Measurements from ENCODE around the gene PLIN4. TPM values are rescaled to one million over a fixed set of nuclear protein-coding genes. Genes with fewer than 3 reads are reported as not detected.

The PLIN4 gene
- total and polyA plus RNA-seq, 9 of the 15 experiments (the other 6 are each of a cell fraction or from before 2014, with no cell fraction given) = 0.04 to 0.16 (median 0.07) TPM; not detected in 3

GRCh38 chr19:4516199-4516938, 1.9 kb downstream of the PLIN4 start:
- no peak overlapping the region for H3K9ac ChIP-seq (ENCODE audit: insufficient read depth in 1 of 2, low read depth in 2 of 2, low read length in 2 of 2)
- ATAC-seq (no peak; the same call in 2 of the 3 replicates), FAIRE-seq (no peak), DNase-seq (ENCODE audit: extremely low read depth in 1 of 4, low spot score in 3 of 4) (no peak)
- in situ Hi-C loops (cut with MboI) = loop anchor here (5.0 kb wide), 1 partner anchor 244 kb away; no protein-coding TSS in a partner anchor
- H3K79me2 ChIP-seq (ENCODE audit: control insufficient read depth, insufficient read depth, low read length) = no peaks in the 10 kb centered on the region
- intact Hi-C loops (cut with micrococcal nuclease) = no loop called here
- H3K4me3 ChIP-seq = no peak overlapping the region
- H2AFZ ChIP-seq (ENCODE audit: low read depth, low read length) = no peak overlapping the region
- ChIA-PET POLR2A (interaction anchor here (0.6 to 1.2 kb wide), 3 partner anchors 9 to 55 kb away, joined by 3 to 4 read pairs (median 3); no protein-coding TSS in a partner anchor), CTCF (ENCODE audit: low intra/inter-chr PET ratio) (no interaction called here)
- peaks cover 0 to 29% of the 10 kb centered on the region in 2 experiments; a peak in 2 of 5 replicates for H3K4me1 ChIP-seq (replicated peaks in 1 of 2; ENCODE audit: control insufficient read depth in 2 of 2, insufficient read depth in 2 of 2, low read length in 2 of 2)
- H3K4me2 ChIP-seq (ENCODE audit: insufficient read depth, low read length) = no peak overlapping the region
- H3K27ac ChIP-seq (ENCODE audit: extremely low read depth, low read depth, low read length) = no peak overlapping the region
- WGBS (ENCODE audit: insufficient coverage, low coverage, missing lambda C conversion rate) = 20% methylated on average over 14 of the region's 14 CpGs
- peaks cover 19 to 38% of the 10 kb centered on the region in 2 experiments; a peak in 4 of 5 replicates for H3K27me3 ChIP-seq (ENCODE audit: control insufficient read depth in 2 of 2, insufficient read depth in 2 of 2, low read length in 2 of 2)
- no peaks in the 10 kb centered on the region for H3K9me1 ChIP-seq (ENCODE audit: control insufficient read depth, insufficient read depth, low read length)
- H4K20me1 ChIP-seq (replicated peaks; ENCODE audit: control insufficient read depth, insufficient read depth, low read length) = 0 out of 2 replicates have a peak, but pooled peaks cover 3% of the 10 kb centered on the region
- H3K9me3 ChIP-seq (replicated peaks; ENCODE audit: control insufficient read depth, insufficient read depth, low read depth, low read length) = no peaks in the 10 kb centered on the region
- BruUV-seq (replicated peaks) = no TSS peak
- H3K36me3 ChIP-seq (ENCODE audit: control insufficient read depth, insufficient read depth, low read length) = no peaks in the 10 kb centered on the region
- peak; percentile 87 for TF ChIP-seq RBM25 (IDR thresholded peaks at IDR 0.05; ENCODE audit: low read depth, low read length, severe bottlenecking)
- TF ChIP-seq KDM1A (IDR thresholded peaks at IDR 0.05) = peak; percentile 54 to 60; a peak in 3 of 4 replicates
- no peak for TF ChIP-seq EGR1 (conservative IDR thresholded peaks at IDR 0.05)
- TF ChIP-seq CEBPB (tag; IDR thresholded peaks at IDR 0.05) = peak; percentile 64
- no peak for TF ChIP-seq CREB1 (IDR thresholded peaks at IDR 0.05)
- TF ChIP-seq CREB1 (CRISPR knock-in tag; IDR thresholded peaks at IDR 0.05) = no peak
- 0 out of 4 replicates have a peak, but pooled peaks of 1 of the 2 experiments have one; percentile 17 for TF ChIP-seq HDAC1 (IDR thresholded peaks at IDR 0.05)
- TF ChIP-seq HDAC2 (IDR thresholded peaks at IDR 0.05) = peak; percentile 69; the same call in 1 of the 2 replicates
- TF ChIP-seq CEBPG (CRISPR knock-in tag; IDR thresholded peaks at IDR 0.05) = peak; percentile 59
- peak in 1 of 2 experiments; percentile 39; a peak in 1 of 4 replicates for TF ChIP-seq CEBPG (tag; conservative IDR thresholded peaks at IDR 0.05 in 1 of 2, IDR thresholded peaks at IDR 0.05 in 1 of 2)
- TF ChIP-seq BCOR (IDR thresholded peaks at IDR 0.05) = peak; percentile 83
- TF ChIP-seq POLR2H (tag; IDR thresholded peaks at IDR 0.05; ENCODE audit: low read depth) = no peak
- TF ChIP-seq RCOR1 (IDR thresholded peaks at IDR 0.05; ENCODE audit: borderline replicate concordance in 1 of 2, low read depth in 2 of 2, low read length in 2 of 2) = 0 out of 4 replicates have a peak, but pooled peaks of 1 of the 2 experiments have one; percentile 16
- TF ChIP-seq ZNF695 (CRISPR knock-in tag; IDR thresholded peaks at IDR 0.05) = no peak
- TF ChIP-seq CBX8 (IDR thresholded peaks at IDR 0.05; ENCODE audit: borderline replicate concordance, extremely low read depth, low read depth, low read length, poor library complexity, severe bottlenecking) = no peak
- peak; percentile 38; the same call in 1 of the 2 replicates for TF ChIP-seq CBX1 (IDR thresholded peaks at IDR 0.05; ENCODE audit: low read depth)
- TF ChIP-seq ADNP (tag; IDR thresholded peaks at IDR 0.05) = peak; percentile 71; the same call in 1 of the 2 replicates
- no peak for TF ChIP-seq ELF2 (CRISPR knock-in tag; IDR thresholded peaks at IDR 0.05)
- no peak for TF ChIP-seq ZNF512 (tag; IDR thresholded peaks at IDR 0.05)
- TF ChIP-seq SMARCA5 (IDR thresholded peaks at IDR 0.05) = peak; percentile 43; the same call in 1 of the 2 replicates
- peak; percentile 81 for TF ChIP-seq CHD4 (IDR thresholded peaks at IDR 0.05; ENCODE audit: insufficient read depth, insufficient replicate concordance, low read depth, low read length, poor library complexity, severe bottlenecking)

All from K562 (cell line).